GM18951 (cell line): Measurements from ENCODE around the gene LRRC26.

Experiments used
- POLR2A ChIP-seq: IDR thresholded peaks from 4 replicates; pipeline ENCODE4 v1.6.1; 2011; ENCODE audit warnings: mild to moderate bottlenecking; ENCODE audit not compliant: insufficient read length, insufficient read depth; ENCODE audit errors: extremely low read depth
- in situ Hi-C: fragments of 300-500 bp; cut with MboI; formaldehyde crosslinking; loops from one replicate; pipeline ENCODE4 v1.12.0; 2022; ENCODE audit warnings: low sequenced_read_pairs, mixed read lengths, inconsistent platforms; ENCODE audit not compliant: unreplicated experiment

The LRRC26 gene, protein sequence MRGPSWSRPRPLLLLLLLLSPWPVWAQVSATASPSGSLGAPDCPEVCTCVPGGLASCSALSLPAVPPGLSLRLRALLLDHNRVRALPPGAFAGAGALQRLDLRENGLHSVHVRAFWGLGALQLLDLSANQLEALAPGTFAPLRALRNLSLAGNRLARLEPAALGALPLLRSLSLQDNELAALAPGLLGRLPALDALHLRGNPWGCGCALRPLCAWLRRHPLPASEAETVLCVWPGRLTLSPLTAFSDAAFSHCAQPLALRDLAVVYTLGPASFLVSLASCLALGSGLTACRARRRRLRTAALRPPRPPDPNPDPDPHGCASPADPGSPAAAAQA

DNA sequence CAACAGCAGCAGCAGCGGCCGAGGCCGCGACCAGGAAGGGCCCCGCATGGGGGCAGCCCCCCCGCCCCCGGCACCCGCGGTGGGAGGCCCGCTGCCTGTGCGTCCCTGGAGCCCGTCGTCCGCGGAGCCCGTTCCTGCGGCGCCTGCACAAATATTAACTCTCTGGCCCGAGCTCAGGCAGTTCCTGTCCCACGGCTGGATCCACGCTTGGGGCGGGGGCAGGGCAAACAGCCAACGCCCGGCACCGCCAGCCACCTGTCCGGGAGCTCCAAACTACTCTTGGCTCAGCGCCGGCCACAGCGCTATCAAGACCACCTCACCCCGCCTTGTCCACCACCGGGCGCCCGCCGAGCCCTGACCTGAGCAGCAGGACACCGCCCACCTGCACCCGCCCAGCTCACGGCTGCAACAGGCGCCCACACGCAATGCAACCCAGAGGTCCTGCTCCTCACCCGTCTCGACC, at the start of gene LRRC26:
LRRC26 (minus strand) TSS at position 156 of the 463 bp plus-strand sequence; CDS start at position 48, 108 bp downstream.
- in situ Hi-C loops, result no loop called here
- no peak for TF ChIP-seq POLR2A

GRCh38 chr9:137218754-137219271, 49.0 kb upstream of the LRRC26 start:
- no peak for TF ChIP-seq POLR2A
- in situ Hi-C loops, result no loop called here

DNA sequence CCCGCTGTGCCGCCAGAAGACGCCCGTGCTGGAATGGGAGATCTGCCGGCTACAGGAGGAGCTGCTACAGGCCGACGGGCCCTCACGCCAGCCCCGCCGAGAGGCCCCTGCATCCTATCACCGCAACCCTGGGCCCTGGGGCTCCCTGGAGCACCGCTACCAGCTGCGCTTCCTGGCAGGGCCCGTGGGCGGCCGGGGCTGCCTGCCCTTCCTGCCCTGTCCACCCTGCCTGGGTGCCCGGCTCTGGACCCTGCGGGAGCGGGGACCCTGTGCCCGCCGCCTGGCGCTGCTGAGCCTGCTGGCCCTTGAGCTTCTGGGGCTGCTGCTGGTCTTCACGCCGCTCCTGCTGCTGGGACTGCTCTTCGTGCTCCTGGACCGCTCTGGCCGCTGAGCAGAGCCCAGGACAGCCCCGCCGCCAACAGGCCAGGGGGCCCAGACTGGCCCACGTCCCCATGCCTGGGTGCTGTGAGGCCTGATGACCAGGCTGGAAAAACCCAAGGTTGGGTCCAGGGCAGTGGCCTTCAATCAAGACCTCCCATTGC, 48.4 kb upstream of the LRRC26 start:
- in situ Hi-C loops, result no loop called here
- no peak for TF ChIP-seq POLR2A

- no peak for TF ChIP-seq POLR2A
- in situ Hi-C loops, result no loop called here
These were observed 47.7 kb upstream of the LRRC26 start for GRCh38 chr9:137217276-137218211.

DNA sequence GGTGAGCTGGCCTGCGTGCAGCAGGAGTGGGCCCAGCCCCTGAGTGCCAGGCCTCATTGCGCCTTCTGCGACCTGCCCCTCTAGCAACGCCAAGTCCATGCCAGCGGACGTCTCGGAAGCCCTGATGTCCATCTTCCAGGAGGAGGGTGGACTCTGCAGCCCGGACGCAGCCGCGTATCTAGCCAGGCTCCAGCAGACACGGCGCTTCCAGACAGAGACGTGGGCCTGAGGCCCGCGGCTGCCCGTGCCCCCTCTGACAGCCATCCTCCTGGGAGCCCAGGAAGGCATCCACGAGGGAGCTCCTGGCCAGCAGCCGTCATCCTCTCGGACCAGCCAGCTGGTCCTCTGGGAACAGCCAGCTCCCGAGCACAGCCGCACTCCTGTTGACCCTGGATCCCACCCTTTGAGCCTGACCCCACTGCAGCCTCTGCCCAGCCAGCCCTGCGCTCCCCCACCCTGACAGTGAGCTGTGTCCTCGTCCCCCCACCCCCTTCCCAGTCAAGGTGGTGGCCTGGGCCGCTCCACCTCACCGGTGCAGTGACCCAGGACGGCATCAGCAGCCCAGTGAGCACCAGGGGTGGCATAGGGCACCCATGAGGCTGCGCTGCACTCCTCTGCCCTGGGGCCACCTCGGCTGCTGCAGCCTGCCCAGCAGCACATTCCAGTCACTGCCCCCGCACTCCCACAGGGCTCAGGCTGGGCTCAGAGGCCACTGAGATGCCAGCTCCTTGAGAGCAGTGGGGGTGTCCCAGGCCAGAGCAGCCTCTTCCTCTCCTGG, 46.5 kb upstream of the LRRC26 start:
- in situ Hi-C loops, result no loop called here
- TF ChIP-seq POLR2A, result no peak

DNA sequence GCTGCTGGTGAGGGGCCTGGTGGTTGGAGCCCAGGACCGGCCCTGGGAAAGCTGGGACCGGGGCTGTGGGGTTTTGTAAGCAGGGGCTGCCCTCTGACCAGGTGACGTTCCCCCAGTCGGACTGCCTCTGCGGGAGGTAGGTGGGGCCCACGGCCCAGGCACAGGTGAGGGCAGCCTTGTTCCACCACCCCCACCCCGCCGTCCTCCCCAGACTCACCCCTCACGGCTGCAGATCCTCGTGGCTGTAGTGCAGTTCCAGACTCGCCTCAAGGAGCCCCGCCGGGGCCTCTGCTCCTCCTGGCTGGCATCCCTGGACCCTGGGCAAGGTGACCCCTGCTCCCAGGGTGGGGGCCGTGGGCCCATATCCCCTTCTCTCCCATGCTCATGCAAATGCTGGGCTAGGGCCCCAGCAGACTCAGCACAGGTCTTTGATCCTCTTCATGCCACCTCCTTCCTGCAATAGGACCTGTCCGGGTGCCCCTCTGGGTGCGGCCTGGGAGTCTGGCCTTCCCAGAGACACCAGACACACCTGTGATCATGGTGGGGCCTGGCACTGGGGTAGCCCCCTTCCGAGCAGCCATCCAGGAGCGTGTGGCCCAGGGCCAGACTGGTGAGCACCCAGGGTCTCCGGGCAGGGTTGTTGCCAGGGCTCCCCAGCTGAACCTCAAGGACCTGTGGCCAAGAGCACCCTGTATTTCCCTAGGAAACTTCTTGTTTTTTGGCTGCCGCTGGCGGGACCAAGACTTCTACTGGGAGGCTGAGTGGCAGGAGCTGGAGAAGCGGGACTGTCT, 45.5 kb upstream of the LRRC26 start:
- no peak for TF ChIP-seq POLR2A
- in situ Hi-C loops, result no loop called here

DNA sequence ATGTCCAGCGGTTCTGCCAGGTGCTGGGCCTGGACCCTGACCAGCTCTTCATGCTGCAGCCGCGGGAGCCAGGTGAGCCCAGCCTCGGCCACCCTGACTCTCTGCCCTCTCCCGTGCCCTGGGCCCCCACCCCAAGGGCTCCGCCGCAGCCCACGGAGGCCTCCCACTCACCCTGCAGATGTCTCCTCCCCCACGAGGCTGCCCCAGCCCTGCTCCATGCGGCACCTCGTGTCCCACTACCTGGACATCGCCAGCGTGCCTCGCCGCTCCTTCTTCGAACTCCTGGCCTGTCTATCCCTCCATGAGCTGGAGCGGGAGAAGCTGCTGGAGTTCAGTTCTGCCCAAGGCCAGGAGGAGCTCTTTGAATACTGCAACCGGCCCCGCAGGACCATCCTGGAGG, 44.8 kb upstream of the LRRC26 start:
- no peak for TF ChIP-seq POLR2A
- in situ Hi-C loops, result no loop called here

DNA sequence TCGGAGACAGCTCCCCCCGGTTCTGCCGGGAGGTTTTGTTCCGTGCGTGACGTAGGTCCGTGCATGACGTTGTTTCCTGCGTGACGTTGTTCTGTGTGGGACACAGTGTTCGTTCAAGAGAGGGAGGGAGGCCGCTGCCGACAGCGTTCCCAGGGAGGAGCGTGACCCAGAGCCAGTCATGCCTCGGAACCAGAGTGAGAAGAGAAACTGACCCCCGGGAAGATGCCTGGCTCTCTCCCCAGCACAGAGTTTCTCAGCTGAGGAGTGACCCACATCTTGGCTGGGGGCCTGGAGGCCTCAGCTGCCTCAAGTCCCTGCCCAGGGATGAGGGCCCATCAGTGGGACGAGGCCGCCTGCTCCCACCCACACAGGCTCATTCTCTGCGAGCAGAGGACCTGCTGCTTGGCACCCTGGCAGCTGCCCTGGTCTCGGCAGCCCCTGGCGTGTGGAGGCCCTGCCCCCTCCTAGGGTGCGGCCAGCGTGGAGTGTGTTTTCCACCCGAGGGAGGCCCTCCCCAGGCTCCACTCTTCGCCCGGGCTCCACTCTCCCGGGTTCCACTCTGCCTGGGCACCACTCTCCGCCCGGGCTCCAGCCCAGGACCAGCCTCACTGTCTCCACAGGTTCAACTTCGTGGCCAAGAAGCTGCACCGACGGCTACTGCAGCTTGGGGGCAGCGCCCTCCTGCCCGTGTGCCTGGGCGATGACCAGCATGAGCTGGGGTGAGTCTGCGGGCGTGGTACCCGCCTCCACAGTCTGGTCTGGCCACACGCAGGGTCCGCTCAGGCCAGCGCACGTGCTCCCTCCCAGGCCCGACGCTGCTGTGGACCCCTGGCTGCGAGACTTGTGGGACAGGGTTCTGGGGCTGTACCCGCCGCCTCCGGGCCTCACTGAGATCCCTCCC, 43.6 kb upstream of the LRRC26 start:
- in situ Hi-C loops, result no loop called here
- no peak for TF ChIP-seq POLR2A

DNA sequence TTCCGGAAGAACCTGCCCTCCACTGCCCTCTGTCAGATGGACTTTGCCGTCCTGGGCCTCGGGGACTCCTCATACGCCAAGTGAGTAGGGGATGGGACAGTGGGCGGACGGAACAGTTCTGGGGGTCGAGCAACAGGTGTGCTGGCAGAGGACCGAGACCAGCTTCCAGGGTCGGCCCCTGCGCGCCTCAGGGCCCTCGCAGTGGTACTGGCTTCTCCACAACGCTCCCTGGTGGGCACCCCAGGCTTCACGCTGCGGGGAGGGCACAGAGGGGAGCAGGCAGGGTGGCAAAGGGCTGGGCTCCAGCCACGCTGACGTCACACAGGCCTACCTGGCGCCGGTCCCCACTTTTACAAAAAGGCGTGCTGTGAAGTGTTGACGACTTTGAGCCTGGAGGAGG, 42.7 kb upstream of the LRRC26 start:
- TF ChIP-seq POLR2A, result no peak
- in situ Hi-C loops, result no loop called here

DNA sequence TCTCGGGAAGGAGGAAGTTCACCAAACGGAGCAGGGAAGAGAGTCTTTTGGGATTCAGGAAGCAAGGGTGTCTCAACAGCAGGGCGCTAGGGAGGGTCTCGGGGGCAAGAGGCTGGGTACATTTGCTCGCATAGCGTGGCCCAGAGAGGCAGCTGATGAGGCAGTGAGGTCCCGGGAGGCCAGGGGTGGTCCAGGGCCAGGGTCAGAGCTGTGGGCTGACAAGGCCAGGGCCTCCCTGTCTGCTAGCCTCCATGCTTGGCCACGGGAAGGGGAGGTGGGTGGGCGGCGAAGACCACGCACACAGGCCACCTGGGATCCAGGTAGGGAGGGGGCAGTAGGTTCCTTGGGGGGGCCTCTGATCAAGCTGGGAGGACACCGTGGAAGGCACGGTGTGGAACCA, 41.7 kb upstream of the LRRC26 start:
- no peak for TF ChIP-seq POLR2A
- in situ Hi-C loops, result no loop called here

DNA sequence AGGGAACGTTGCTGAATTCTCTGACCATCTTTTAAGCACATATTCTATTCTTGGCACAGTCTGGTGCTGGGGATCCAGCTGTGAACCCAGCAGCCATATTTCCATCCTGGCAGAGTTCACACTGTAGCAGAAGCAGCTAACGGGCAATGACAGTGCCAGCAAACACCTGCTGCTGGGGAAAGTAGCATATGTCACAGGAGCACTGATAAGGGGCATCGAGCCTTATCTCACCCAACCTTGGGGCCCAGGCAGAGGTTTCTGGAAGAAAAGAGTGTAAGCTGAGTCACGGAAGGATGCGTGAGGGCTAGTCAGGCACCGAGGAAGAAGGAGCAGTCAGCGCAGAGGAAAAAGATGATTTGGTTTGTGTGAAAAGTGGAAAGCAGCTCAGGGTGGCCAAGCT, 36.8 kb upstream of the LRRC26 start:
- in situ Hi-C loops, result no loop called here
- TF ChIP-seq POLR2A, result no peak
